Measurements from ENCODE around the gene TMEM171.

Gene TMEM171

GRCh38 chr5:73097740-73098139 is 22.6 kb upstream of the TMEM171 start:
- TF ChIP-seq CTCF (IDR thresholded peaks at IDR 0.05; ENCODE audit: borderline replicate concordance, insufficient read depth, low read depth, low read length), result no peak

GRCh38 chr5:73100109-73100508 is 20.3 kb upstream of the TMEM171 start:
- H3K4me3 ChIP-seq (ENCODE audit: low read depth, low read length), result no peak overlapping the region
- TF ChIP-seq CTCF (IDR thresholded peaks at IDR 0.05; ENCODE audit: borderline replicate concordance, insufficient read depth, low read depth, low read length), result no peak

More at GRCh38 chr5:73097740-73098139, 22.6 kb upstream of the TMEM171 start:
- no peak overlapping the region for H3K4me3 ChIP-seq (ENCODE audit: low read depth, low read length)

- no peak for TF ChIP-seq CTCF (IDR thresholded peaks at IDR 0.05; ENCODE audit: borderline replicate concordance, insufficient read depth, low read depth, low read length)
- H3K4me3 ChIP-seq (ENCODE audit: low read depth, low read length), result no peak overlapping the region
Observed at GRCh38 chr5:73103870-73104299, 16.5 kb upstream of the TMEM171 start.

- TF ChIP-seq CTCF (IDR thresholded peaks at IDR 0.05; ENCODE audit: borderline replicate concordance, insufficient read depth, low read depth, low read length), result no peak
Observed at GRCh38 chr5:73104326-73104725, 16.0 kb upstream of the TMEM171 start.

GRCh38 chr5:73106335-73106734 is 14.0 kb upstream of the TMEM171 start:
- H3K4me3 ChIP-seq (ENCODE audit: low read depth, low read length), result no peak overlapping the region
- no peak for TF ChIP-seq CTCF (IDR thresholded peaks at IDR 0.05; ENCODE audit: borderline replicate concordance, insufficient read depth, low read depth, low read length)

More at GRCh38 chr5:73104326-73104725, 16.0 kb upstream of the TMEM171 start:
- H3K4me3 ChIP-seq (ENCODE audit: low read depth, low read length), result no peak overlapping the region

- H3K4me3 ChIP-seq (ENCODE audit: low read depth, low read length), result no peak overlapping the region
- TF ChIP-seq CTCF (IDR thresholded peaks at IDR 0.05; ENCODE audit: borderline replicate concordance, insufficient read depth, low read depth, low read length), result no peak
Observed at GRCh38 chr5:73110190-73110589, 10.2 kb upstream of the TMEM171 start.

GRCh38 chr5:73111536-73111935 is 8.8 kb upstream of the TMEM171 start:
- no peak for TF ChIP-seq CTCF (IDR thresholded peaks at IDR 0.05; ENCODE audit: borderline replicate concordance, insufficient read depth, low read depth, low read length)
- H3K4me3 ChIP-seq (ENCODE audit: low read depth, low read length), result no peak overlapping the region
